HCT116 (cell line): ENCODE data around the gene PSEN2. TPM values are rescaled to one million over a fixed set of nuclear protein-coding genes. Genes with fewer than 3 reads are reported as not detected.

ENCODE experiments used
- ATAC-seq: fragments of 200-7000 bp; cut with Tn5 transposase; 2 replicates; pipeline ENCODE4 v1.9.1; 2020; ENCODE audit warnings: mild to moderate bottlenecking, moderate library complexity
- BruUV-seq: library from RNA; stranded (reverse); fragments of 400-500 nt; replicated peaks from 2 replicates; lab custom pipeline; 2021; lab: Mats Ljungman, UMichigan
- CTCF ChIA-PET: fragments of 300-600 bp; sonication (Branson Sonifier 250); formaldehyde crosslinking; loops from one replicate; lab custom pipeline; 2021; ENCODE audit warnings: antibody characterized with exemption; lab: Charles Lee
- POLR2A ChIA-PET: fragments of 300-600, 350-600 bp; sonication (Branson Sonifier 250); formaldehyde crosslinking; loops from one replicate; lab custom pipeline; 2021; ENCODE audit warnings: antibody characterized with exemption; lab: Charles Lee
- RAD21 ChIA-PET, 2 experiments: fragments of 300-600 bp; sonication (Branson Sonifier 250); formaldehyde crosslinking; loops; one replicate each; lab custom pipeline; 2023; ENCODE audit warnings: low total read pairs in 2 of 2; ENCODE audit not compliant: uncharacterized antibody in 2 of 2, unreplicated experiment in 2 of 2, low non-redundant PET in 1 of 2; lab: Charles Lee
- DNase-seq: peaks from one replicate; pipeline ENCODE4 v3.0.0-alpha.2; 2010; ENCODE audit warnings: low read depth, low spot score
- H2AFZ ChIP-seq: fragments of 200-600 bp; shearing (Covaris generic), sonication (generic); 2 replicates; pipeline ENCODE4 v1.6.1; 2017; ENCODE audit warnings: low read depth, mixed run types, mixed read lengths, antibody characterized with exemption, low read length; ENCODE audit not compliant: poor library complexity, severe bottlenecking
- H3K27ac ChIP-seq: 2 replicates; pipeline ENCODE4 v1.5.1; 2012; ENCODE audit warnings: low read depth, low read length
- H3K27me3 ChIP-seq: fragments of 200-600 bp; sonication (generic); 2 replicates; pipeline ENCODE4 v1.6.1; 2016; ENCODE audit warnings: mixed run types, low read length, mixed read lengths; ENCODE audit not compliant: insufficient read depth
- H3K36me3 ChIP-seq, 2 experiments: fragments of 200-500 bp in 1 of 2; fragments of 200-600 bp in 1 of 2; sonication (Bioruptor generic) in 1 of 2; sonication (generic) in 1 of 2; 2 replicates each; pipeline versions ENCODE4 v1.5.1 to v1.6.1; 2014 to 2016; ENCODE audit warnings: low read length in 2 of 2, inconsistent platforms in 1 of 2, mixed read lengths in 1 of 2, mixed run types in 1 of 2; ENCODE audit not compliant: insufficient read depth in 2 of 2, control insufficient read depth in 1 of 2
- H3K4me1 ChIP-seq, 2 experiments: fragments of 200-600 bp in 1 of 2; sonication (generic) in 1 of 2; 2 replicates each; pipeline versions ENCODE4 v1.5.1 to v1.6.1; 2012 to 2017; ENCODE audit warnings: low read length in 2 of 2, inconsistent platforms in 1 of 2, mild to moderate bottlenecking in 1 of 2, mixed read lengths in 1 of 2, mixed run types in 1 of 2, moderate library complexity in 1 of 2; ENCODE audit not compliant: insufficient read depth in 2 of 2, control insufficient read depth in 1 of 2
- H3K4me2 ChIP-seq: fragments of 200-600 bp; sonication (generic); 2 replicates; pipeline ENCODE4 v1.6.1; 2017; ENCODE audit warnings: mixed run types, low read length, mixed read lengths
- H3K4me3 ChIP-seq, 2 experiments: fragments of 200-600 bp in 1 of 2; sonication (generic) in 1 of 2; replicated peaks in 1 of 2; 2 replicates each; pipeline ENCODE4 v1.5.1; 2011 to 2016; ENCODE audit warnings: low read length in 2 of 2, control low read depth in 1 of 2, low read depth in 1 of 2, mild to moderate bottlenecking in 1 of 2, mixed read lengths in 1 of 2, mixed run types in 1 of 2
- H3K79me2 ChIP-seq: fragments of 200-600 bp; sonication (generic); 2 replicates; pipeline ENCODE4 v1.6.1; 2017; ENCODE audit warnings: mild to moderate bottlenecking, mixed run types, low read length, moderate library complexity, mixed read lengths; ENCODE audit not compliant: insufficient read depth
- H3K9ac ChIP-seq: fragments of 200-600 bp; sonication (generic); 2 replicates; pipeline ENCODE4 v1.6.1; 2016; ENCODE audit warnings: low read length, mixed read lengths
- H3K9me2 ChIP-seq: fragments of 200-600 bp; sonication (generic), shearing (Covaris generic); 2 replicates; pipeline ENCODE4 v1.6.1; 2017; ENCODE audit warnings: mixed run types, mild to moderate bottlenecking, moderate library complexity; ENCODE audit not compliant: insufficient read depth
- H3K9me3 ChIP-seq, 2 experiments: fragments of 200-500 bp in 1 of 2; fragments of 200-600 bp in 1 of 2; sonication (Bioruptor generic) in 1 of 2; sonication (generic) in 1 of 2; 2 replicates each; pipeline ENCODE4 v1.6.1; 2014 to 2017; ENCODE audit warnings: low read length in 2 of 2, mixed read lengths in 2 of 2, inconsistent platforms in 1 of 2, low read depth in 1 of 2, mild to moderate bottlenecking in 1 of 2, mixed run types in 1 of 2, moderate library complexity in 1 of 2; ENCODE audit not compliant: control insufficient read depth in 1 of 2, insufficient read depth in 1 of 2
- H4K20me1 ChIP-seq: fragments of 200-600 bp; sonication (generic), shearing (Covaris generic); 2 replicates; pipeline ENCODE4 v1.6.1; 2017; ENCODE audit warnings: mixed run types, mild to moderate bottlenecking, moderate library complexity; ENCODE audit not compliant: insufficient read depth
- CBX3 ChIP-seq: IDR thresholded peaks from 2 replicates; pipeline ENCODE4 v1.6.1; 2012; ENCODE audit warnings: low read depth
- CEBPB ChIP-seq: IDR thresholded peaks from 2 replicates; pipeline ENCODE4 v1.6.1; 2012; ENCODE audit warnings: low read depth
- EGR1 ChIP-seq: IDR thresholded peaks from 2 replicates; pipeline ENCODE4 v1.6.1; 2012; ENCODE audit warnings: low read depth
- ELF1 ChIP-seq: IDR thresholded peaks from 2 replicates; pipeline ENCODE4 v1.6.1; 2012; ENCODE audit warnings: low read depth, borderline replicate concordance
- EZH2 ChIP-seq: fragments of 200-600 bp; sonication (generic); IDR thresholded peaks from 2 replicates; pipeline ENCODE4 v1.6.1; 2017; ENCODE audit warnings: antibody characterized with exemption, mixed run types
- FOSL1 ChIP-seq: IDR thresholded peaks from 2 replicates; pipeline ENCODE4 v1.6.1; 2012; ENCODE audit warnings: low read depth
- POLR2A ChIP-seq: IDR thresholded peaks from 2 replicates; pipeline ENCODE4 v1.7.0; 2011; ENCODE audit warnings: borderline replicate concordance; ENCODE audit not compliant: insufficient read depth, insufficient read length; ENCODE audit errors: extremely low read depth
- POLR2AphosphoS5 ChIP-seq: IDR thresholded peaks from 2 replicates; pipeline ENCODE4 v1.6.1; 2011; ENCODE audit warnings: mild to moderate bottlenecking, low read depth, low read length, moderate library complexity
- SIN3A ChIP-seq: IDR thresholded peaks from 2 replicates; pipeline ENCODE4 v1.6.1; 2012; ENCODE audit warnings: low read depth
- YY1 ChIP-seq: IDR thresholded peaks from 2 replicates; pipeline ENCODE4 v1.6.1; 2011; ENCODE audit warnings: low read length, low read depth, moderate library complexity, mild to moderate bottlenecking; ENCODE audit not compliant: insufficient replicate concordance; ENCODE audit errors: extremely low read depth
- intact Hi-C: fragments of 100-400 bp; cut with micrococcal nuclease; formaldehyde crosslinking; loops from 2 replicates; pipeline ENCODE4 v1.10.0; 2022
- total RNA-seq: library from RNA; stranded (reverse); gene quantifications from one replicate; pipeline ENCODE4 v1.2.1, GENCODE V29; 2021; ENCODE audit not compliant: unreplicated experiment
- TF ChIP-seq, protein P1 (sequence below): IDR thresholded peaks from 2 replicates; pipeline ENCODE4 v1.6.1; 2012
- TF ChIP-seq, protein P2 (sequence below): IDR thresholded peaks from 2 replicates; pipeline ENCODE4 v1.6.1; 2012

PSEN2 gene
- total RNA-seq, 1 experiment from 2014 or later, result 28.5 TPM

- H3K36me3 ChIP-seq, result peaks cover 4 to 18% of the 10 kb centered on the region in 2 experiments; a peak in 2 of 4 replicates
- no peak overlapping the region for H3K9ac ChIP-seq
- POLR2A ChIA-PET, result no interaction called here
- TF ChIP-seq ELF1, result no peak
- no peak for TF ChIP-seq POLR2A
- no peak for TF ChIP-seq CBX3
- TF ChIP-seq, protein P1, sequence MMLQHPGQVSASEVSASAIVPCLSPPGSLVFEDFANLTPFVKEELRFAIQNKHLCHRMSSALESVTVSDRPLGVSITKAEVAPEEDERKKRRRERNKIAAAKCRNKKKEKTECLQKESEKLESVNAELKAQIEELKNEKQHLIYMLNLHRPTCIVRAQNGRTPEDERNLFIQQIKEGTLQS, result no peak
- TF ChIP-seq CEBPB, result no peak
- TF ChIP-seq, protein P2, sequence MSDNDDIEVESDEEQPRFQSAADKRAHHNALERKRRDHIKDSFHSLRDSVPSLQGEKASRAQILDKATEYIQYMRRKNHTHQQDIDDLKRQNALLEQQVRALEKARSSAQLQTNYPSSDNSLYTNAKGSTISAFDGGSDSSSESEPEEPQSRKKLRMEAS, result no peak
- no peak for TF ChIP-seq YY1
- peaks cover 0 to 9% of the 10 kb centered on the region in 2 experiments; a peak in 2 of 4 replicates for H3K4me1 ChIP-seq
- H3K4me3 ChIP-seq, result no peak overlapping the region
- no peaks in the 10 kb centered on the region for H3K9me3 ChIP-seq
- ATAC-seq (no peak), DNase-seq (no peak)
- BruUV-seq, result no TSS peak
- H3K27ac ChIP-seq, result no peak overlapping the region
- no peak overlapping the region for H2AFZ ChIP-seq
- H4K20me1 ChIP-seq, result no peaks in the 10 kb centered on the region
- RAD21 ChIA-PET, result no interaction called here
- no peak overlapping the region for H3K4me2 ChIP-seq
- H3K9me2 ChIP-seq, result no peaks in the 10 kb centered on the region
- CTCF ChIA-PET, result no interaction called here
- H3K79me2 ChIP-seq, result no peaks in the 10 kb centered on the region
- no peaks in the 10 kb centered on the region for H3K27me3 ChIP-seq
- intact Hi-C loops, result no loop called here
Measured at GRCh38 chr1:226887006-226887405, 16.6 kb downstream of the PSEN2 start.

GRCh38 chr1:226888021-226888420 is 17.6 kb downstream of the PSEN2 start:
- Histone ChIP-seq H3K4me1 (peaks cover 0 to 4% of the 10 kb centered on the region in 2 experiments; a peak in 2 of 4 replicates), H3K4me3 (no peak overlapping the region), H3K9me2 (no peaks in the 10 kb centered on the region), H4K20me1 (no peaks in the 10 kb centered on the region), H3K27me3 (no peaks in the 10 kb centered on the region), H2AFZ (no peak overlapping the region), H3K4me2 (no peak overlapping the region), H3K9me3 (no peaks in the 10 kb centered on the region), H3K27ac (no peak overlapping the region), H3K9ac (no peak overlapping the region), H3K79me2 (no peaks in the 10 kb centered on the region), H3K36me3 (peaks cover 2 to 10% of the 10 kb centered on the region in 2 experiments; a peak in 2 of 4 replicates)
- ATAC-seq (no peak), DNase-seq (no peak)
- intact Hi-C loops, result no loop called here
- TF ChIP-seq EZH2, result no peak
- no peak for TF ChIP-seq SIN3A
- TF ChIP-seq EGR1, result no peak
- TF ChIP-seq POLR2AphosphoS5, result no peak
- no peak for TF ChIP-seq FOSL1
- POLR2A ChIA-PET, result no interaction called here
- CTCF ChIA-PET, result no interaction called here
- RAD21 ChIA-PET, result no interaction called here
- no TSS peak for BruUV-seq
